ENCODE measurements around the gene SYCP2. TPM values are rescaled to one million over a fixed set of nuclear protein-coding genes. Genes with fewer than 3 reads are reported as not detected.

The SYCP2 gene, protein sequence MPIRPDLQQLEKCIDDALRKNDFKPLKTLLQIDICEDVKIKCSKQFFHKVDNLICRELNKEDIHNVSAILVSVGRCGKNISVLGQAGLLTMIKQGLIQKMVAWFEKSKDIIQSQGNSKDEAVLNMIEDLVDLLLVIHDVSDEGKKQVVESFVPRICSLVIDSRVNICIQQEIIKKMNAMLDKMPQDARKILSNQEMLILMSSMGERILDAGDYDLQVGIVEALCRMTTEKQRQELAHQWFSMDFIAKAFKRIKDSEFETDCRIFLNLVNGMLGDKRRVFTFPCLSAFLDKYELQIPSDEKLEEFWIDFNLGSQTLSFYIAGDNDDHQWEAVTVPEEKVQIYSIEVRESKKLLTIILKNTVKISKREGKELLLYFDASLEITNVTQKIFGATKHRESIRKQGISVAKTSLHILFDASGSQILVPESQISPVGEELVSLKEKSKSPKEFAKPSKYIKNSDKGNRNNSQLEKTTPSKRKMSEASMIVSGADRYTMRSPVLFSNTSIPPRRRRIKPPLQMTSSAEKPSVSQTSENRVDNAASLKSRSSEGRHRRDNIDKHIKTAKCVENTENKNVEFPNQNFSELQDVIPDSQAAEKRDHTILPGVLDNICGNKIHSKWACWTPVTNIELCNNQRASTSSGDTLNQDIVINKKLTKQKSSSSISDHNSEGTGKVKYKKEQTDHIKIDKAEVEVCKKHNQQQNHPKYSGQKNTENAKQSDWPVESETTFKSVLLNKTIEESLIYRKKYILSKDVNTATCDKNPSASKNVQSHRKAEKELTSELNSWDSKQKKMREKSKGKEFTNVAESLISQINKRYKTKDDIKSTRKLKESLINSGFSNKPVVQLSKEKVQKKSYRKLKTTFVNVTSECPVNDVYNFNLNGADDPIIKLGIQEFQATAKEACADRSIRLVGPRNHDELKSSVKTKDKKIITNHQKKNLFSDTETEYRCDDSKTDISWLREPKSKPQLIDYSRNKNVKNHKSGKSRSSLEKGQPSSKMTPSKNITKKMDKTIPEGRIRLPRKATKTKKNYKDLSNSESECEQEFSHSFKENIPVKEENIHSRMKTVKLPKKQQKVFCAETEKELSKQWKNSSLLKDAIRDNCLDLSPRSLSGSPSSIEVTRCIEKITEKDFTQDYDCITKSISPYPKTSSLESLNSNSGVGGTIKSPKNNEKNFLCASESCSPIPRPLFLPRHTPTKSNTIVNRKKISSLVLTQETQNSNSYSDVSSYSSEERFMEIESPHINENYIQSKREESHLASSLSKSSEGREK (N-terminal part only)
- 0.24 and 0.25 TPM in 2 replicates for polyA plus RNA-seq (2011; rRNA removed)
- 0.05 and 0.26 TPM in 2 replicates for polyA minus RNA-seq (2011; rRNA and poly(A)+ RNA removed)

DNA sequence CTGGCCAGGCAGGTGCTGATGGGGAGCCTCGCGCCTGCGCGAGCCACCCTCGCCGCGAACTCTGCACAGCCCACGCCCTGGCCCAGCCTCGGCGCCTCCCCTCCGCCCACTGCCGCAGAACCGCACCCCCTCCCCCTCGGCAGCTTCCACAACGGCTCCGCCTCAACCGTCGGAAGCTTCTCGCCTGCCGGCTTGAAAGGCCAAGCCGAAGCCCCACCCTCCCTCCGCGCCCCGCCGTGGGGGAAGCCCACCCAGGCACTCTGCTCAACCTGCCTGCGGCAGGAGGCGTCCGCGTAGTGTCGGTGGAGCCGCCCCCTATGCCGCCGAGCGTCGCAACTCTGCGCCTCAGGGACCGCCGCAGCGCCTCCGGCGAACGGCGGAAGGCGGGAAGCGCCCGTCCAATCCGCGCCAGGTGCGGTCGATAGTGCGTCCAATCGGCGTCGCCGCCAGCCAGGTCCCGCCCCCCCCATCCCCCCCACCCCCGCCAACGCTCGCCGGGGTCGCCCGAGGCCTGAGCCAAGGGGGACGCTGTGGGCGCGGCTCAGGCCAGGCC lies at the start of gene SYCP2:
Gene SYCP2 (minus strand): TSS at position 342 of the 553 bp plus-strand sequence. CDS start 11,224 bp downstream, outside the sequence.
- Histone ChIP-seq H3K9me3 (ENCODE audit: control insufficient read depth, insufficient read depth, low read length) (peaks cover 6% of the 10 kb centered on the region; the same call in 1 of the 2 replicates), H3K27me3 (ENCODE audit: control insufficient read depth, insufficient read depth, low read length) (peaks cover 5% of the 10 kb centered on the region), H3K4me3 (ENCODE audit: low read depth, low read length) (peak within 1 kb of the TSS; percentile 60), H3K27ac (ENCODE audit: low read depth, low read length) (no peak within 1 kb of the TSS)
- ChIA-PET CTCF (interaction anchor here (1.1 to 2.5 kb wide), 13 partner anchors 9 to 316 kb away, joined by 3 to 18 read pairs (median 5); no protein-coding TSS in a partner anchor), POLR2A (no interaction called here)
- TF ChIP-seq, protein P1, sequence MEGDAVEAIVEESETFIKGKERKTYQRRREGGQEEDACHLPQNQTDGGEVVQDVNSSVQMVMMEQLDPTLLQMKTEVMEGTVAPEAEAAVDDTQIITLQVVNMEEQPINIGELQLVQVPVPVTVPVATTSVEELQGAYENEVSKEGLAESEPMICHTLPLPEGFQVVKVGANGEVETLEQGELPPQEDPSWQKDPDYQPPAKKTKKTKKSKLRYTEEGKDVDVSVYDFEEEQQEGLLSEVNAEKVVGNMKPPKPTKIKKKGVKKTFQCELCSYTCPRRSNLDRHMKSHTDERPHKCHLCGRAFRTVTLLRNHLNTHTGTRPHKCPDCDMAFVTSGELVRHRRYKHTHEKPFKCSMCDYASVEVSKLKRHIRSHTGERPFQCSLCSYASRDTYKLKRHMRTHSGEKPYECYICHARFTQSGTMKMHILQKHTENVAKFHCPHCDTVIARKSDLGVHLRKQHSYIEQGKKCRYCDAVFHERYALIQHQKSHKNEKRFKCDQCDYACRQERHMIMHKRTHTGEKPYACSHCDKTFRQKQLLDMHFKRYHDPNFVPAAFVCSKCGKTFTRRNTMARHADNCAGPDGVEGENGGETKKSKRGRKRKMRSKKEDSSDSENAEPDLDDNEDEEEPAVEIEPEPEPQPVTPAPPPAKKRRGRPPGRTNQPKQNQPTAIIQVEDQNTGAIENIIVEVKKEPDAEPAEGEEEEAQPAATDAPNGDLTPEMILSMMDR (IDR thresholded peaks at IDR 0.05; ENCODE audit: low read depth, low read length): no peak
- DNase-seq (ENCODE audit: low read depth, low spot score): no peak

DNA sequence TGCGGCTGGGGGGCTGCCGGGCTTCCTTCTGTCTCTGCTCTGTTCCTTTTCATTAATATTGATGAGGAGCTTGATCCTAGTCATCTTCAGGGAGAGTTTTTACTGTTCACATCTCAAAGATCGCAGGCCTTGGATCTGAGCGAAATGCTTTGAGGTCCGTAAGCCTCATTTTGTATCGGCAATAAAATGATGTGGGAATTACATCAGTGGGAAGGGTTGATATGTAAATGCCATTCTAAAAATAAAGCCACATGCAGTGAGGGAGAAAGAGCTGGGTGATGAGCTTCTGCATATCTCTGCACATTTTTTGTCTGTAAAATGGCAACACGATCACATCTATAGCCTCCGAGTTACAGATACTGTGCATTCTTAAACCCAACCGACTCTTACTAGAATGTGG lies 49.6 kb upstream of the SYCP2 start:
- Histone ChIP-seq H3K4me3 (ENCODE audit: low read depth, low read length) (no peak overlapping the region), H3K27me3 (ENCODE audit: control insufficient read depth, insufficient read depth, low read length) (no peaks in the 10 kb centered on the region), H3K27ac (ENCODE audit: low read depth, low read length) (no peak overlapping the region), H3K9me3 (ENCODE audit: control insufficient read depth, insufficient read depth, low read length) (no peaks in the 10 kb centered on the region)
- TF ChIP-seq, protein P1 (IDR thresholded peaks at IDR 0.05; ENCODE audit: low read depth, low read length): no peak
- CTCF ChIA-PET: interaction anchor here (0.5 to 1.2 kb wide), 2 partner anchors 10 to 21 kb away, joined by 3 to 4 read pairs; no protein-coding TSS in a partner anchor
- no peak for DNase-seq (ENCODE audit: low read depth, low spot score)
- POLR2A ChIA-PET: no interaction called here

DNA sequence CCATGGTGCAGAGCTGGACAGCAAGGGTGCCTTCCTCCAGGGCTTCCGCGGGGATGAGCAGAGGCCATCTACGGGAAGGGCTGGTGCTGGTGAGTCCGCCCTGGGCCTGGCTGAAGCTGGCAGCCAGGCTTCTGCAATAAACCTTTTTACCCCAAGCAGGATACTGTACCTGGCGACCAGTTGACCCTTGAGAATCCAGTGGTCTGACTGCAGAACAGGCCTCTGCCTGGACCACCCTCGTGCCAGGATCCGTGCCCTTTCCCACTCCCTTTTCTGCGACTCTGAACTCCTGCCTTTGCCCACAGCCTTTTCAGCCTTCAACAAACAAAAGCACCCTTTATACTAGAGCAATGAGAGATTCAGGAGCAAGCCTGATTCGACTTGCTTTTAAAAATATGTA lies 43.6 kb upstream of the SYCP2 start:
- Histone ChIP-seq H3K27me3 (ENCODE audit: control insufficient read depth, insufficient read depth, low read length) (no peaks in the 10 kb centered on the region), H3K9me3 (ENCODE audit: control insufficient read depth, insufficient read depth, low read length) (no peaks in the 10 kb centered on the region), H3K27ac (ENCODE audit: low read depth, low read length) (no peak overlapping the region), H3K4me3 (ENCODE audit: low read depth, low read length) (no peak overlapping the region)
- TF ChIP-seq, protein P1 (IDR thresholded peaks at IDR 0.05; ENCODE audit: low read depth, low read length): no peak
- CTCF ChIA-PET: no interaction called here
- no peak for DNase-seq (ENCODE audit: low read depth, low spot score)
- POLR2A ChIA-PET: no interaction called here

DNA sequence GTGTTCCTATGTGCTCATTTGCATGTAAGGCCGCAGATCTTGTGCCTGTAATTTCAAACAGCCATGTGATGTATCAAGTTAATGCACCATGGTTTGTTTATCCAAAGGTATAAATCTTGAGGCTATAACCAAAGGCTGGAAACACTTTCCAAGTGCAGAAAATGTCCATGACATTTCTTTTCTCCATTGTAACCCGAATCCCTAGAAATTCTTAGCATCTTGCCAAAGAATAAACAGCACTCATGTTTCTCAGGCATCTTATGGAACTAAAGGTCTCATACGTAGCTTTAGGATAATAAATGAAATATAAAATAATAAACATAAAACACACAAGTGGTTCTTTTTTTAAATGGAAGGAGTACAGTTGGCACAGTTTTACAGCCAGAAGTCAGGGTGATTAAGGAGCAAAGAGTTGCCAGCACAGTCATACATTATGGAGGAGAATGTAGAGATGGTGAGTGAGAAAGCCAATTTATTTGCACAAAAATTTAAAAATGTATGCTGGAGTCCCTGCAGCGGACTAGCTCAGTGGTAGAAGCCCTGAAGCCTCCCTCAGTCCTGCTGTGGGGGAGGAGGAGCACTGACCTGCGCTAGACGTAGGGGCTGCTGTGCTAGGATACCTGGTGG lies 42.8 kb upstream of the SYCP2 start:
- CTCF ChIA-PET: interaction anchor here (1.0 to 1.2 kb wide), 2 partner anchors 9 to 17 kb away, joined by 3 read pairs; no protein-coding TSS in a partner anchor
- H3K27ac ChIP-seq (ENCODE audit: low read depth, low read length): no peak overlapping the region
- peak; percentile 30 for DNase-seq (ENCODE audit: low read depth, low spot score)
- no peaks in the 10 kb centered on the region for H3K9me3 ChIP-seq (ENCODE audit: control insufficient read depth, insufficient read depth, low read length)
- POLR2A ChIA-PET: no interaction called here
- no peaks in the 10 kb centered on the region for H3K27me3 ChIP-seq (ENCODE audit: control insufficient read depth, insufficient read depth, low read length)
- H3K4me3 ChIP-seq (ENCODE audit: low read depth, low read length): no peak overlapping the region
- TF ChIP-seq, protein P1 (IDR thresholded peaks at IDR 0.05; ENCODE audit: low read depth, low read length): no peak

Data from AG04450 (cell line).